Activated CD4-positive, alpha-beta T cell treated with anti-CD3 and anti-CD28 coated beads for 36 hours (primary cell): Measurements from ENCODE around the gene MTHFD2. TPM values are rescaled to one million over a fixed set of nuclear protein-coding genes. Genes with fewer than 3 reads are reported as not detected.
A peak's percentile ranks its signal among the peaks of the same experiment; 100 is the strongest.

ENCODE experiments used
- ATAC-seq: fragments of 200-7000 bp; cut with Tn5 transposase; one replicate; pipeline ENCODE4 v1.10.0; 2021; ENCODE audit warnings: mild to moderate bottlenecking, moderate library complexity
- CTCF ChIA-PET: fragments of 350-600 bp; sonication (Branson Sonifier 250); formaldehyde crosslinking; loops from one replicate; lab custom pipeline; 2021; ENCODE audit warnings: antibody characterized with exemption; lab: Charles Lee
- POLR2A ChIA-PET: fragments of 350-600 bp; sonication (Branson Sonifier 250); formaldehyde crosslinking; loops from one replicate; lab custom pipeline; 2021; ENCODE audit warnings: antibody characterized with exemption, inconsistent platforms; lab: Charles Lee
- DNase-seq: peaks from one replicate; pipeline ENCODE4 v3.0.0-alpha.2; 2020
- H3K27ac Mint-ChIP-seq: one replicate; pipeline ENCODE4 v1.8.0; 2021; ENCODE audit warnings: mixed read lengths
- H3K27me3 Mint-ChIP-seq: one replicate; pipeline ENCODE4 v1.8.0; 2021; ENCODE audit warnings: mixed read lengths
- H3K36me3 Mint-ChIP-seq: one replicate; pipeline ENCODE4 v1.8.0; 2021; ENCODE audit warnings: low read depth, mixed read lengths
- H3K4me1 Mint-ChIP-seq: one replicate; pipeline ENCODE4 v1.8.0; 2021; ENCODE audit warnings: mixed read lengths
- H3K4me3 Mint-ChIP-seq: one replicate; pipeline ENCODE4 v1.8.0; 2021; ENCODE audit warnings: mild to moderate bottlenecking, moderate library complexity, mixed read lengths
- H3K9me3 Mint-ChIP-seq: one replicate; pipeline ENCODE4 v1.8.0; 2021; ENCODE audit warnings: low read depth, mixed read lengths
- intact Hi-C, 2 experiments: fragments of 100-400 bp; cut with DNase I in 1 of 2; cut with micrococcal nuclease in 1 of 2; formaldehyde crosslinking; loops; one replicate each; pipeline versions ENCODE4 v1.14.2 to v1.15.1; 2022 to 2024; cut with DNase I, micrococcal nuclease
- total RNA-seq, 2 experiments: library from RNA; stranded (reverse); gene quantifications; one replicate each; pipeline ENCODE4 v1.2.3, GENCODE V29; 2021

Gene MTHFD2
- total RNA-seq, 2 experiments from 2014 or later: 411 to 453 TPM

GRCh38 chr2:74260495-74260894, 62.1 kb downstream of the MTHFD2 start:
- ATAC-seq (no peak), DNase-seq (no peak)
- Mint-ChIP-seq H3K27me3 (no peaks in the 10 kb centered on the region), H3K27ac (no peak overlapping the region), H3K36me3 (no peaks in the 10 kb centered on the region), H3K4me1 (no peaks in the 10 kb centered on the region), H3K4me3 (no peak overlapping the region), H3K9me3 (no peaks in the 10 kb centered on the region)
- ChIA-PET CTCF (interaction anchor here (0.8 to 1.4 kb wide), 3 partner anchors 74 to 131 kb away, joined by 3 to 4 read pairs (median 3); no protein-coding TSS in a partner anchor), POLR2A (no interaction called here)
- intact Hi-C loops: no loop called here

DNA sequence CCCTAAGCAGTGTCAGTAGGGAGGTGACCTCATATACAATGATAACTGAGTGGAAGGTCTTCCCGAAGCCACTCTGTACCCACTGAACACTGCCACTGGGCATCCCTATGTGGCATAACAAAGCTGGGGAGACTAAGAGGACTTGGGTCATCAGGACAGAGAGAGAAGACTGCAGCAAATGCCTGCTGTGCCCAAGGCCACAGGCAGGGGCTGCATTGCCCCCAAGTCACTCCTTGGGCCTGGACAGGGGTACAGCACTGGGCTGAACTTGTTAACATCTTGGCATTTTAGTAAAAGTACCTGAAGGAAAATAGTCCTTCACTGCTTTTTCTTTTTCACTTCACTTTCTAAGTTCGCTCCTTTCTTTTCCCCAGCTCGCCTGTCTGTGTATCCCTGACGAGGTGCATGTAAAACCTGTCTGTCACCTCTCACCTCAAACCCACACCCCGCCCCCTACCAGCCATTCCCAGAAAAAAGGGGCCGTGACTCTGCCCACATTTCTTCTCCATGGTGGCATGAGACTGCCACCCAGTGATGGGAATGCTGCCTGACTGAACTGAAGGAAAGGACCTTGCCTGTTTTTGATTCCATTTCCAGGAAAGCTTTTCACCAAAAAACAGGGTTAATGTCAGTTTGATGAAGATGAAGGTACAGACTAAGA, 62.9 kb downstream of the MTHFD2 start:
- Mint-ChIP-seq H3K9me3 (no peaks in the 10 kb centered on the region), H3K27ac (no peak overlapping the region), H3K4me3 (no peak overlapping the region), H3K4me1 (no peaks in the 10 kb centered on the region), H3K27me3 (no peaks in the 10 kb centered on the region), H3K36me3 (no peaks in the 10 kb centered on the region)
- POLR2A ChIA-PET: no interaction called here
- intact Hi-C loops: no loop called here
- ATAC-seq: no peak
- peak; percentile 12 for DNase-seq
- CTCF ChIA-PET: interaction anchor here (0.9 to 1.4 kb wide), 3 partner anchors 12 to 130 kb away, joined by 3 to 4 read pairs (median 3); no protein-coding TSS in a partner anchor

- intact Hi-C loops: no loop called here
- Mint-ChIP-seq H3K27me3 (no peaks in the 10 kb centered on the region), H3K9me3 (no peaks in the 10 kb centered on the region), H3K36me3 (no peaks in the 10 kb centered on the region), H3K27ac (no peak overlapping the region), H3K4me3 (no peak overlapping the region), H3K4me1 (peaks cover 8% of the 10 kb centered on the region)
- ATAC-seq (no peak), DNase-seq (no peak)
- ChIA-PET POLR2A (no interaction called here), CTCF (no interaction called here)
These were observed 64.3 kb downstream of the MTHFD2 start for GRCh38 chr2:74262681-74263080.

GRCh38 chr2:74264281-74264680, 65.9 kb downstream of the MTHFD2 start:
- no peak for ATAC-seq
- intact Hi-C loops: no loop called here
- POLR2A ChIA-PET: no interaction called here
- Mint-ChIP-seq H3K27me3 (no peaks in the 10 kb centered on the region), H3K9me3 (no peaks in the 10 kb centered on the region), H3K36me3 (no peaks in the 10 kb centered on the region), H3K4me1 (peaks cover 9% of the 10 kb centered on the region), H3K4me3 (no peak overlapping the region), H3K27ac (no peak overlapping the region)
- CTCF ChIA-PET: interaction anchor here (0.8 to 2.6 kb wide), 2 partner anchors 71 to 237 kb away, joined by 3 to 22 read pairs; no protein-coding TSS in a partner anchor
- DNase-seq: no peak

DNA sequence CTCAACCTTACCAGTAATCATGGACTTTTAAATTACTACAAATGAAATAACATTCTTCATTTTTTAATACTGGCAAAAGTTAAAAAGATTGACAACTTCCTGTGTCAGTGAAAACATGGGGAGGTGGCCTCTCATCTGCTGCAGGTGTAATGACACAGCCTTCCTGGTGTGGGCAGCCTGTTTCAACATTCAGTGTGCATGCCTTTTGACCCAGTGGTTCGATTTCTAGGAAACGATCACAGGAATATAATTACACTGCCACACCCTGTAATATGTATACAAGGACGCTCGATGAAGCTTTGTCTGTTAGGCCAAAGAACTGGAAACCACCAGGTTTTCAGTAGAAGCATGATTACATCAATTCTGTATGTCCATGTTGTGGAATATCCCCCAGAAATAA, 68.7 kb downstream of the MTHFD2 start:
- Mint-ChIP-seq H3K4me3 (no peak overlapping the region), H3K4me1 (peaks cover 9% of the 10 kb centered on the region), H3K36me3 (no peaks in the 10 kb centered on the region), H3K27ac (peak overlapping the region; percentile 83), H3K9me3 (no peaks in the 10 kb centered on the region), H3K27me3 (no peaks in the 10 kb centered on the region)
- POLR2A ChIA-PET: no interaction called here
- peak; percentile 100 for ATAC-seq
- intact Hi-C loops: loop anchor here (1.0 to 2.0 kb wide), 3 partner anchors 67 to 126 kb away; no protein-coding TSS in a partner anchor
- DNase-seq: peak; percentile 79
- CTCF ChIA-PET: interaction anchor here (0.6 to 2.2 kb wide), 7 partner anchors 8 to 67 kb away, joined by 3 to 19 read pairs (median 5); no protein-coding TSS in a partner anchor

Other genes with a start within 250 kb of the MTHFD2 start
- gene TET3, start 213.7 kb upstream of the MTHFD2 start, total RNA-seq: 10 to 100 TPM; 15.0 to 17.3 TPM
- 100 to 1,000 TPM; 119 to 130 TPM for gene BOLA3, start 50.7 kb upstream of the MTHFD2 start, total RNA-seq
- 100 to 1,000 TPM in 1 of 2 experiments, 10 to 100 TPM in 1; 96.6 to 149 TPM for gene MOB1A, start 19.7 kb upstream of the MTHFD2 start, total RNA-seq
- gene SLC4A5, start 144.8 kb downstream of the MTHFD2 start, total RNA-seq: 1 to 10 TPM; 2.2 to 2.7 TPM
- gene DCTN1, start 181.7 kb downstream of the MTHFD2 start, total RNA-seq: 100 to 1,000 TPM in 1 of 2 experiments, 10 to 100 TPM in 1; 78.1 to 132 TPM
- 1 to 10 TPM; 4.5 to 4.9 TPM for gene C2orf81, start 223.0 kb downstream of the MTHFD2 start, total RNA-seq
- 100 to 1,000 TPM; 103 to 119 TPM for gene WDR54, start 223.1 kb downstream of the MTHFD2 start, total RNA-seq
- 1 to 10 TPM; 1.8 to 2.5 TPM for gene RTKN, start 243.3 kb downstream of the MTHFD2 start, total RNA-seq